ENCODE data around the gene CCDC9B.

The CCDC9B gene

GRCh38 chr15:40365016-40365415 is 24.3 kb upstream of the CCDC9B start:
- DNase-seq: no peak

- no peak for DNase-seq
Measured at GRCh38 chr15:40364251-40364650, 23.5 kb upstream of the CCDC9B start.

GRCh38 chr15:40363611-40364010 is 22.9 kb upstream of the CCDC9B start:
- DNase-seq: no peak

- no peak for DNase-seq
Measured at GRCh38 chr15:40361640-40362039, 20.9 kb upstream of the CCDC9B start.

GRCh38 chr15:40360015-40360414 is 19.3 kb upstream of the CCDC9B start:
- DNase-seq: no peak

- DNase-seq: peak; percentile 11
Measured at GRCh38 chr15:40358471-40359353, 18.0 kb upstream of the CCDC9B start.

- peak; percentile 23 for DNase-seq
Measured at GRCh38 chr15:40357723-40358470, 17.2 kb upstream of the CCDC9B start, which contains the start of gene DISP2. Gene DISP2, plus strand, starts transcription at chr15:40358219. Its CDS starts 103 bp downstream, at chr15:40358322.

- DNase-seq: no peak
Measured at GRCh38 chr15:40357246-40357645, 16.5 kb upstream of the CCDC9B start.

- DNase-seq: no peak
Measured at GRCh38 chr15:40355976-40356585, 15.3 kb upstream of the CCDC9B start.

GRCh38 chr15:40354408-40355171 is 13.9 kb upstream of the CCDC9B start:
- no peak for DNase-seq

- DNase-seq: no peak
Measured at GRCh38 chr15:40353697-40354096, 13.0 kb upstream of the CCDC9B start.

- no peak for DNase-seq
Measured at GRCh38 chr15:40352281-40352901, 11.7 kb upstream of the CCDC9B start.

GRCh38 chr15:40349163-40349562 is 8.4 kb upstream of the CCDC9B start:
- no peak for DNase-seq

- DNase-seq: no peak
Measured at GRCh38 chr15:40348474-40348870, 7.7 kb upstream of the CCDC9B start.

- no peak for DNase-seq
Measured at GRCh38 chr15:40347559-40348473, 7.1 kb upstream of the CCDC9B start.

GRCh38 chr15:40346579-40347558 is 6.1 kb upstream of the CCDC9B start:
- no peak for DNase-seq

- no peak for DNase-seq
Measured at GRCh38 chr15:40345867-40346578, 5.3 kb upstream of the CCDC9B start.

- DNase-seq: no peak
Measured at GRCh38 chr15:40345225-40345866, 4.6 kb upstream of the CCDC9B start.
